ENCODE measurements around the gene PAFAH1B2. TPM values are rescaled to one million over a fixed set of nuclear protein-coding genes. Genes with fewer than 3 reads are reported as not detected.
A peak's percentile ranks its signal among the peaks of the same experiment; 100 is the strongest.

PAFAH1B2 gene
- total RNA-seq, 1 donor from 2014 or later, result 98.6 TPM

DNA sequence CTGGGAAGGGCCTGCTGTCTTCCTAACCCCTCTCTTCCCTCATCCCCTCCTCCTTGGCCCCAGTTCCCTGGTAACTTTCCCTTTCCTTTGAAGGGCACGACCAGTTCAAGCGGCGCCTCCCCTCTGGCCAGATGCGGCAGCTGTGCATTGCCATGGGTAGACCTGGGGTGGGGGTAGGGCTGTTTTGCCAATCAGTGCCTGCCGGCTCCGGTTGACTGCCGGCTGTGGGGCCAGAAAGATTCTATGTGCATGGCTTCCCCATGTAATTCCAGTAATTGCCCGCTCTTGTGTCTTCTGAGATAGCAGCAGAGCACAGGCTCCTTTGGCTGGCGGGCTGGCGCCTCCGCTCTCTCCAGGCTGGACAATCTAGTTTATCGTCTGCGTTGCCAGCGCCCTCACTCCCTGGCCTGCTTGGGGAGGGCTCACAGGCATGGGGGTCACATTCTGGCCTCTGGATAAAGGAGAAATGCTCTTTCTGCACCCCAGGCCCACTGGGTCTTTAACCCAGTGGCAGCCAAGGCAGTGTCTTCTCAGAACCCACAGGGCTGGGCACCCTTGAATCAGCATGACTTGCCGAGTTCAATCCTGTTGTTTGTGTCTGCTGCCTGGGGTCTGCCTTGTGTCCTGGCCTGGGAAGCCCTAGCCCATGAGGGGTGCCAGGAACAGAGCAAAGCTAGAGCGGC lies 43.9 kb downstream of the PAFAH1B2 start:
- H3K4me3 Mint-ChIP-seq, result no peak overlapping the region
- peak in 1 of 2 experiments; percentile 18 for DNase-seq (ENCODE audit: low spot score in 2 of 2, unreplicated experiment in 2 of 2)
- no peaks in the 10 kb centered on the region for H3K9me3 Mint-ChIP-seq

DNA sequence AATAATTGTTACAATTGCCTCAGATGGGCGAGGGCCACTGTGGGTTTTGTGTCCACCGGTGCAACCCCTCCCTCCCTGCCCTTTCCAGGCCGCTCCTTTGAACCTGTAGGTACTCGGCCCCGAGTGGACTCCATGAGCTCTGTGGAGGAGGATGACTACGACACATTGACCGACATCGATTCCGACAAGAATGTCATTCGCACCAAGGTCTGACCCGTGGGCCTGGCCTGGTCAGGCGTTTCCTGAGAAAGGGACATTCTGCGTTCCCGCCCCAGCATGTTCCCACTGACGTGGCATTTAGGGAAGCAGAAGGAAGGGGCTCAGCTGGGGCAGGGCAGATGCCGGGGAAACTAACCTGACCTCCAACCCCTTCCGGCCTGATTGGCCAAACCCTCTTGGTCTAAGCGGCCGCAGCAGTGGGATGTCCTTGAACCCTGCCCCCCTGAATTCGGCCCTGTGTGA lies 44.6 kb downstream of the PAFAH1B2 start:
- Mint-ChIP-seq H3K27ac (no peak overlapping the region), H3K4me1 (peaks cover 6% of the 10 kb centered on the region), H3K27me3 (ENCODE audit: low read depth) (no peaks in the 10 kb centered on the region), H3K9me3 (no peaks in the 10 kb centered on the region), H3K4me3 (no peak overlapping the region), H3K36me3 (peaks cover 11% of the 10 kb centered on the region)
- DNase-seq (ENCODE audit: low spot score in 2 of 2, unreplicated experiment in 2 of 2), result no peak
- TF ChIP-seq, protein P1, sequence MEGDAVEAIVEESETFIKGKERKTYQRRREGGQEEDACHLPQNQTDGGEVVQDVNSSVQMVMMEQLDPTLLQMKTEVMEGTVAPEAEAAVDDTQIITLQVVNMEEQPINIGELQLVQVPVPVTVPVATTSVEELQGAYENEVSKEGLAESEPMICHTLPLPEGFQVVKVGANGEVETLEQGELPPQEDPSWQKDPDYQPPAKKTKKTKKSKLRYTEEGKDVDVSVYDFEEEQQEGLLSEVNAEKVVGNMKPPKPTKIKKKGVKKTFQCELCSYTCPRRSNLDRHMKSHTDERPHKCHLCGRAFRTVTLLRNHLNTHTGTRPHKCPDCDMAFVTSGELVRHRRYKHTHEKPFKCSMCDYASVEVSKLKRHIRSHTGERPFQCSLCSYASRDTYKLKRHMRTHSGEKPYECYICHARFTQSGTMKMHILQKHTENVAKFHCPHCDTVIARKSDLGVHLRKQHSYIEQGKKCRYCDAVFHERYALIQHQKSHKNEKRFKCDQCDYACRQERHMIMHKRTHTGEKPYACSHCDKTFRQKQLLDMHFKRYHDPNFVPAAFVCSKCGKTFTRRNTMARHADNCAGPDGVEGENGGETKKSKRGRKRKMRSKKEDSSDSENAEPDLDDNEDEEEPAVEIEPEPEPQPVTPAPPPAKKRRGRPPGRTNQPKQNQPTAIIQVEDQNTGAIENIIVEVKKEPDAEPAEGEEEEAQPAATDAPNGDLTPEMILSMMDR (IDR thresholded peaks at IDR 0.05; ENCODE audit: unreplicated experiment), result no peak

More for the DNA sequence above, 43.9 kb downstream of the PAFAH1B2 start:
- Mint-ChIP-seq H3K27ac (no peak overlapping the region), H3K4me1 (peaks cover 7% of the 10 kb centered on the region), H3K36me3 (peaks cover 9% of the 10 kb centered on the region), H3K27me3 (ENCODE audit: low read depth) (no peaks in the 10 kb centered on the region)
- TF ChIP-seq, protein P1 (IDR thresholded peaks at IDR 0.05; ENCODE audit: unreplicated experiment), result no peak

DNA sequence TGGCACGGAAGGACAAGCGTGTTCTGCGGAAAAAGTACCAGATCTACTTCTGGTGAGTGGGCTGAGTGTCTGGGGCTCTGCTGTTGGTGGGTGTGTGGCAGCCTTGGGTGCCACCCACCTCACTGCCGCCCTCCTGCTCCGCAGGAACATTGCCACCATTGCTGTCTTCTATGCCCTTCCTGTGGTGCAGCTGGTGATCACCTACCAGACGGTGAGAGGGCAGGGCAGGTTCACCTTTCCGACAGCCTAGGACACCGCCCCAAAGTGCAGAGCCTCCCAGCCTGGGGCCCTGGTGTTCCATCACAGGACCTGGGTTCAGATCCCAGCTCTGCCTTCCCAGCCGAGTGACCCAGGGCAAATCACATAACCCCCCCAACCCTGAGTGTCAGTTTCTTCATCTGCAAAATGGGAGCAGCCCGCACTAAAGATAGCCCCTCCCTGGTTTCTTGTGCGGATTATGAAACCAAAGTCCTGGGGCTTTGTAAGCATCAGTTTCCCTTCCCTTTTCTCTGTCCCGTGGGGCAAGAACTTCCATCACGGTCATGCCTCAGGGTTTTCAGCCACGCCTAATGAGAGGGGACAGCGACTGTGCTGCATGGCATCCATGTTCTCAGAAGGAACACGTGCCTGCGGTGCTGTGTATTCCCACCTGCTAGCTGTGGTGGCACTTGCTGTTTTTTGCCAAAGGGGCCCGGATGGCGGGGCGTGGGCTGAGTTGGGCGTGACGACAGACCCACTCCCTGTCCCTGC lies 45.3 kb downstream of the PAFAH1B2 start:
- no peaks in the 10 kb centered on the region for H3K27me3 Mint-ChIP-seq (ENCODE audit: low read depth)
- no peaks in the 10 kb centered on the region for H3K4me1 Mint-ChIP-seq
- no peaks in the 10 kb centered on the region for H3K9me3 Mint-ChIP-seq
- H3K4me3 Mint-ChIP-seq, result no peak overlapping the region
- DNase-seq (ENCODE audit: low spot score in 2 of 2, unreplicated experiment in 2 of 2), result no peak
- no peak overlapping the region for H3K27ac Mint-ChIP-seq
- H3K36me3 Mint-ChIP-seq, result peaks cover 11% of the 10 kb centered on the region
- TF ChIP-seq, protein P1 (IDR thresholded peaks at IDR 0.05; ENCODE audit: unreplicated experiment), result no peak

DNA sequence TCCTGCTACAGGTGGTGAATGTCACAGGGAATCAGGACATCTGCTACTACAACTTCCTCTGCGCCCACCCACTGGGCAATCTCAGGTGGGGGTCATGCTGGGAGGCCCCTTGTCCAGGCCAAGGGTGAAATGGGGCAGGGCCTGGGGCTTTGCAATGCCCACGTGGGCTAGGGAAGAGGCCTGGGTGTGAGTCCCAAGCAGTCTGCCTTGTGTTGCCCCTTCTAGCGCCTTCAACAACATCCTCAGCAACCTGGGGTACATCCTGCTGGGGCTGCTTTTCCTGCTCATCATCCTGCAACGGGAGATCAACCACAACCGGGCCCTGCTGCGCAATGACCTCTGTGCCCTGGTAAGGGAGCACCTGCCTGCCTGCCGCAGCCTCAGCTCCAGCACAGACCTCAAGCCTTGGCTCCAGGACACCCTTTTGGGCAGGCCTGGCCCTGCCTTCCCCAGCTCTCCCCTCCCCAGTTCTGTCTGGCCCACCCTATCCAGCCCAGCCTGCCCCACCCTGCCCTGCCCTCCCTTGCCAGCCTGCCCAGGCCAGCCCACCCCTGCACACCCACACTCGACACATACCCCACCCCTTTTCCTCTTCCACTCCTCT lies 46.0 kb downstream of the PAFAH1B2 start:
- no peak for DNase-seq (ENCODE audit: low spot score in 2 of 2, unreplicated experiment in 2 of 2)
- Mint-ChIP-seq H3K27ac (no peak overlapping the region), H3K27me3 (ENCODE audit: low read depth) (no peaks in the 10 kb centered on the region), H3K36me3 (peaks cover 11% of the 10 kb centered on the region), H3K4me1 (no peaks in the 10 kb centered on the region), H3K9me3 (no peaks in the 10 kb centered on the region), H3K4me3 (no peak overlapping the region)
- TF ChIP-seq, protein P1 (IDR thresholded peaks at IDR 0.05; ENCODE audit: unreplicated experiment), result no peak

DNA sequence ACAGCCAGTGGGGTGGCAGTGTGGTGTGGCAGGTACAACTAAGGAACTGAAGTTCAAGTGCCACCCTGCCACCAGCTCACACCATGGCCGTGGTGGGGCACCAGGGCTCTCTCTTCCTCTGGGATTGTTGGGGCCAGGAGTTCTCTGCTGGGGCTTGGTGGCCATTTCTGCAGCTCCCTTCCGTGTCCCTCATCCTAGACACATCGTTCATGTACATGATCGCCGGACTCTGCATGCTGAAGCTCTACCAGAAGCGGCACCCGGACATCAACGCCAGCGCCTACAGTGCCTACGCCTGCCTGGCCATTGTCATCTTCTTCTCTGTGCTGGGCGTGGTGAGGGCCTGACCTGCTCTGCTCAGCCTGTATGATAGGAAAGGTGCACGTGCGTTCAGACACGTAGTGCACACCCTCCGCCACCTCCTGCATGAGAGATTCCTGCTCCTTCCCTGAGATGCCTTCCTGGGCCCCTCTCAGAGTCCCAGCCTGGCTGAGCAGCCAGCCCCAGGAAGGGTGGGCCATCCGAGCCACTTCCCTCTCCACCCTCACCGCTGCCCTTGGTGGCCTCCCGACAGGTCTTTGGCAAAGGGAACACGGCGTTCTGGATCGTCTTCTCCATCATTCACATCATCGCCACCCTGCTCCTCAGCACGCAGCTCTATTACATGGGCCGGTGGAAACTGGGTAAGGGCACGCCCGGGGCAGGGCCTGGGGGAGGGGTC lies 47.8 kb downstream of the PAFAH1B2 start:
- DNase-seq (ENCODE audit: low spot score in 2 of 2, unreplicated experiment in 2 of 2), result peak in 1 of 2 experiments; percentile 13
- peaks cover 11% of the 10 kb centered on the region for H3K36me3 Mint-ChIP-seq
- no peaks in the 10 kb centered on the region for H3K4me1 Mint-ChIP-seq
- H3K4me3 Mint-ChIP-seq, result no peak overlapping the region
- H3K27me3 Mint-ChIP-seq (ENCODE audit: low read depth), result no peaks in the 10 kb centered on the region
- no peak overlapping the region for H3K27ac Mint-ChIP-seq
- no peaks in the 10 kb centered on the region for H3K9me3 Mint-ChIP-seq
- TF ChIP-seq, protein P1 (IDR thresholded peaks at IDR 0.05; ENCODE audit: unreplicated experiment), result no peak
